H9 (cell line): Measurements from ENCODE around the gene RASGRF1. TPM values are rescaled to one million over a fixed set of nuclear protein-coding genes. Genes with fewer than 3 reads are reported as not detected.

Source experiments
- DNase-seq: peaks from one replicate; pipeline ENCODE4 v3.0.0-alpha.2; 2017
- H2AFZ ChIP-seq: one replicate; pipeline ENCODE4 v1.6.1; 2013; ENCODE audit warnings: mild to moderate bottlenecking, low read length, control low read depth, moderate library complexity
- H2AK5ac ChIP-seq: 2 replicates; pipeline ENCODE4 v1.6.1; 2013; ENCODE audit warnings: low read length, control low read depth, mixed read lengths; ENCODE audit not compliant: insufficient read length
- H2BK120ac ChIP-seq: one replicate; pipeline ENCODE4 v1.6.1; 2013; ENCODE audit warnings: low read depth, mild to moderate bottlenecking, low read length, control low read depth, inconsistent platforms; ENCODE audit not compliant: poor library complexity, severe bottlenecking
- H2BK12ac ChIP-seq: 2 replicates; pipeline ENCODE4 v1.6.1; 2013; ENCODE audit warnings: low read length, control low read depth, mixed read lengths, low read depth; ENCODE audit not compliant: insufficient read length
- H2BK15ac ChIP-seq: 2 replicates; pipeline ENCODE4 v1.6.1; 2013; ENCODE audit warnings: low read depth, low read length, control low read depth
- H2BK20ac ChIP-seq: one replicate; pipeline ENCODE4 v1.6.1; 2013; ENCODE audit warnings: low read depth, mild to moderate bottlenecking, low read length, control low read depth, inconsistent platforms; ENCODE audit not compliant: poor library complexity, severe bottlenecking
- H2BK5ac ChIP-seq: 2 replicates; pipeline ENCODE4 v1.6.1; 2013; ENCODE audit warnings: low read length, control low read depth, mixed read lengths; ENCODE audit not compliant: insufficient read length
- H3K14ac ChIP-seq: 2 replicates; pipeline ENCODE4 v1.6.1; 2013; ENCODE audit warnings: low read length, control low read depth; ENCODE audit not compliant: insufficient read depth
- H3K18ac ChIP-seq: 2 replicates; pipeline ENCODE4 v1.6.1; 2013; ENCODE audit warnings: low read depth, mild to moderate bottlenecking, mixed read lengths, low read length, control low read depth; ENCODE audit not compliant: insufficient read length
- H3K23ac ChIP-seq: 2 replicates; pipeline ENCODE4 v1.6.1; 2013; ENCODE audit warnings: low read length, control low read depth, mixed read lengths, low read depth; ENCODE audit not compliant: insufficient read length
- H3K23me2 ChIP-seq: 2 replicates; pipeline ENCODE4 v1.6.1; 2013; ENCODE audit warnings: low read depth, mild to moderate bottlenecking, mixed read lengths, low read length, control low read depth; ENCODE audit not compliant: insufficient read length, poor library complexity, severe bottlenecking
- H3K27ac ChIP-seq: 2 replicates; pipeline ENCODE4 v1.5.1; 2013; ENCODE audit warnings: low read length, control low read depth, mixed read lengths, low read depth; ENCODE audit not compliant: insufficient read length
- H3K27me3 ChIP-seq: 2 replicates; pipeline ENCODE4 v1.6.1; 2013; ENCODE audit warnings: low read length, control low read depth, inconsistent platforms; ENCODE audit not compliant: insufficient read depth
- H3K4ac ChIP-seq: 2 replicates; pipeline ENCODE4 v1.6.1; 2013; ENCODE audit warnings: low read depth, mild to moderate bottlenecking, control low read depth, inconsistent platforms, low read length, moderate library complexity
- H3K4me1 ChIP-seq: 2 replicates; pipeline ENCODE4 v1.6.1; 2013; ENCODE audit warnings: low read length, control low read depth, inconsistent platforms; ENCODE audit not compliant: insufficient read depth
- H3K4me2 ChIP-seq: 2 replicates; pipeline ENCODE4 v1.6.1; 2013; ENCODE audit warnings: low read length, control low read depth, mixed read lengths; ENCODE audit not compliant: insufficient read length, insufficient read depth
- H3K56ac ChIP-seq: 2 replicates; pipeline ENCODE4 v1.6.1; 2013; ENCODE audit warnings: low read depth, mild to moderate bottlenecking, mixed read lengths, low read length, control low read depth; ENCODE audit not compliant: insufficient read length
- H3K79me1 ChIP-seq: 2 replicates; pipeline ENCODE4 v1.6.1; 2013; ENCODE audit warnings: low read depth, mild to moderate bottlenecking, moderate library complexity, low read length, control low read depth, inconsistent platforms; ENCODE audit not compliant: insufficient read depth, poor library complexity, severe bottlenecking
- H3K79me2 ChIP-seq: 2 replicates; pipeline ENCODE4 v1.6.1; 2013; ENCODE audit warnings: low read length, control low read depth, inconsistent platforms; ENCODE audit not compliant: insufficient read depth
- H3K9ac ChIP-seq: 2 replicates; pipeline ENCODE4 v1.6.1; 2013; ENCODE audit warnings: low read length, control low read depth, mixed read lengths; ENCODE audit not compliant: insufficient read length; ENCODE audit errors: extremely low read depth
- H3K9me3 ChIP-seq: one replicate; pipeline ENCODE4 v1.6.1; 2013; ENCODE audit warnings: low read depth, low read length, inconsistent platforms; ENCODE audit not compliant: control insufficient read depth
- H3T11ph ChIP-seq: one replicate; pipeline ENCODE4 v1.6.1; 2013; ENCODE audit warnings: mild to moderate bottlenecking, low read length, control low read depth, inconsistent platforms
- H4K20me1 ChIP-seq: one replicate; pipeline ENCODE4 v1.6.1; 2013; ENCODE audit not compliant: control insufficient read depth, insufficient read length, insufficient read depth
- H4K5ac ChIP-seq: 2 replicates; pipeline ENCODE4 v1.6.1; 2013; ENCODE audit warnings: low read depth, mild to moderate bottlenecking, mixed read lengths, low read length, control low read depth; ENCODE audit not compliant: insufficient read length
- H4K8ac ChIP-seq: replicated peaks from 2 replicates; pipeline ENCODE4 v1.6.1; 2013; ENCODE audit warnings: low read length, control low read depth, mixed read lengths, low read depth; ENCODE audit not compliant: insufficient read length
- H4K91ac ChIP-seq: 2 replicates; pipeline ENCODE4 v1.6.1; 2013; ENCODE audit warnings: low read depth, mild to moderate bottlenecking, moderate library complexity, mixed read lengths, low read length, control low read depth; ENCODE audit not compliant: insufficient read length
- H3K27ac Mint-ChIP-seq, 3 experiments: 2 replicates in 2 of 3; 3 replicates in 1 of 3; pipeline ENCODE4 v1.8.0; 2020 to 2021; ENCODE audit warnings: mixed read lengths in 3 of 3, mild to moderate bottlenecking in 1 of 3, moderate library complexity in 1 of 3
- H3K27me3 Mint-ChIP-seq: 2 replicates; pipeline ENCODE4 v1.8.0; 2021; ENCODE audit warnings: low read depth, mild to moderate bottlenecking, moderate library complexity, mixed read lengths
- H3K36me3 Mint-ChIP-seq, 3 experiments: 2 replicates in 2 of 3; 3 replicates in 1 of 3; pipeline ENCODE4 v1.8.0; 2020 to 2021; ENCODE audit warnings: low read depth in 3 of 3, mixed read lengths in 3 of 3; ENCODE audit not compliant: insufficient read depth in 1 of 3
- H3K4me1 Mint-ChIP-seq, 2 experiments: 2 replicates each; pipeline ENCODE4 v1.8.0; 2020; ENCODE audit warnings: mixed read lengths in 2 of 2
- H3K4me3 Mint-ChIP-seq, 2 experiments: 2 replicates in 1 of 2; 3 replicates in 1 of 2; pipeline ENCODE4 v1.8.0; 2020 to 2021; ENCODE audit warnings: mild to moderate bottlenecking in 2 of 2, mixed read lengths in 2 of 2, moderate library complexity in 1 of 2
- H3K9me3 Mint-ChIP-seq, 2 experiments: 2 replicates in 1 of 2; 3 replicates in 1 of 2; pipeline ENCODE4 v1.8.0; 2020; ENCODE audit warnings: mild to moderate bottlenecking in 2 of 2, mixed read lengths in 2 of 2, moderate library complexity in 1 of 2
- WGBS: extraction: QIAGEN DNeasy Blood & Tissue Kit; methylation state at CpG from one replicate; pipeline ENCODE4 v1.1.7; 2013; ENCODE audit warnings: missing lambda C conversion rate, low lambda C conversion rate, mixed read lengths; ENCODE audit not compliant: insufficient read length; ENCODE audit errors: extremely low coverage; 5-methylcytosine and 5-hydroxymethylcytosine counted together
- total RNA-seq: library from RNA; stranded (reverse); gene quantifications from 2 replicates; pipeline ENCODE4 v1.2.1, GENCODE V29; 2021
- TF ChIP-seq, protein P1 (sequence below): fragments of 200-600 bp; sonication (generic); conservative IDR thresholded peaks from 3 replicates; pipeline ENCODE4 v1.8.0; 2021; ENCODE audit warnings: antibody characterized with exemption, mild to moderate bottlenecking

Gene RASGRF1
- total RNA-seq, 1 experiment from 2014 or later = 0.48 TPM

DNA sequence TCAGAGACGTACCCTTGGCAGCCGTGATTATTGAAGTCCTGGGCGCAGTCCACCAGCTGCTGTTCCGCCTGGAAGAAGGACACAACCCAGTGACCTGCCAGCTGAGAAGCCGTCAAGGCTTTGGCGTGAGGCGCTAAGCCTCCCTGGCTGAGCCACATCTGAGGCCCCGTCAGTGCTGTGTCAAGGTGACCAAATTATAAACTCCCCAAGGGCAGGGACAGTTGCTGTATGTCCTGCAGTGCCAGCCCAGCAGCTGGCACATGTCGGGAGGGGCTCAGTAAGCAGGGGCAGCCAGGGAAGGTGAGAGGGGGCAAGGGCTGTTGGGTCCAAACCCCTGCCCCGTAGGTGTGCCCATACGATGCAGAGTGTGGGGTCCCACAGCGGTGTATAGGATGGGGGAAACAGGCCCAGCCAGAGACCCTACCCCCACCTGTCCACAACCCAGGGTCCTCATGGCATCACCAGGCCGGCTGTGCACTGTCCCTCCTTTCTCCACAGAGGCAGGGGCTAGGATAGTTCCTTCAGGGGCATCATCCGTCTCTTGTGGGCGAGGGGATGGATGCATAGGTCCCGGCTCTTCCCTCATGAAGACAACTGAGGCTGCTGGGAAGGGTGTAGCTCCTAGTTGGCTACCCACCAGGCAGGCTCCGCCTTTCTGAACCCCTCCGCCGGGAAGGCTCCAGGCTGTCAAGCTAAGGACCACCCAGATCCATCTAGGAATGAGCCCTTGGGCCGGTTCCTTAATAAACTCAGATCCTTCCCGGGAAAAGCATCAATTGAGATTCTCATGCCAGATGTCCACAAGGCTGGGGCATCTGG, 158.9 kb downstream of the RASGRF1 start:
- Histone ChIP-seq H3K56ac (no peak overlapping the region), H3K23ac (no peak overlapping the region), H2BK20ac (no peak overlapping the region), H3K79me2 (no peaks in the 10 kb centered on the region), H3T11ph (no peak overlapping the region), H3K4me2 (no peak overlapping the region), H2BK5ac (no peak overlapping the region), H2BK15ac (no peak overlapping the region), H3K9me3 (no peaks in the 10 kb centered on the region), H3K23me2 (no peaks in the 10 kb centered on the region), H2AK5ac (no peak overlapping the region), H3K4me1 (no peaks in the 10 kb centered on the region), H3K27me3 (no peaks in the 10 kb centered on the region), H3K79me1 (no peaks in the 10 kb centered on the region), H3K9ac (no peak overlapping the region), H4K8ac (no peak overlapping the region), H2BK120ac (no peak overlapping the region), H3K14ac (no peak overlapping the region; the same call in 1 of the 2 replicates), H2AFZ (no peak overlapping the region), H4K91ac (no peak overlapping the region), H4K20me1 (no peaks in the 10 kb centered on the region), H3K18ac (no peak overlapping the region), H4K5ac (no peak overlapping the region), H3K4ac (no peak overlapping the region), H3K27ac (no peak overlapping the region), H2BK12ac (no peak overlapping the region)
- DNase-seq = no peak
- no peaks in the 10 kb centered on the region; a peak in 1 of 5 replicates for H3K9me3 Mint-ChIP-seq
- peaks cover 4% of the 10 kb centered on the region in 2 experiments; a peak in 2 of 4 replicates for H3K4me1 Mint-ChIP-seq
- WGBS = no CpG with 5 or more reads among the region's 21 CpGs
- no peak overlapping the region for H3K4me3 Mint-ChIP-seq
- peaks cover 0 to 3% (median 0%) of the 10 kb centered on the region in 3 experiments; a peak in 4 of 7 replicates for H3K36me3 Mint-ChIP-seq
- H3K27ac Mint-ChIP-seq = no peak overlapping the region
- peaks cover 7% of the 10 kb centered on the region for H3K27me3 Mint-ChIP-seq
- TF ChIP-seq, protein P1, sequence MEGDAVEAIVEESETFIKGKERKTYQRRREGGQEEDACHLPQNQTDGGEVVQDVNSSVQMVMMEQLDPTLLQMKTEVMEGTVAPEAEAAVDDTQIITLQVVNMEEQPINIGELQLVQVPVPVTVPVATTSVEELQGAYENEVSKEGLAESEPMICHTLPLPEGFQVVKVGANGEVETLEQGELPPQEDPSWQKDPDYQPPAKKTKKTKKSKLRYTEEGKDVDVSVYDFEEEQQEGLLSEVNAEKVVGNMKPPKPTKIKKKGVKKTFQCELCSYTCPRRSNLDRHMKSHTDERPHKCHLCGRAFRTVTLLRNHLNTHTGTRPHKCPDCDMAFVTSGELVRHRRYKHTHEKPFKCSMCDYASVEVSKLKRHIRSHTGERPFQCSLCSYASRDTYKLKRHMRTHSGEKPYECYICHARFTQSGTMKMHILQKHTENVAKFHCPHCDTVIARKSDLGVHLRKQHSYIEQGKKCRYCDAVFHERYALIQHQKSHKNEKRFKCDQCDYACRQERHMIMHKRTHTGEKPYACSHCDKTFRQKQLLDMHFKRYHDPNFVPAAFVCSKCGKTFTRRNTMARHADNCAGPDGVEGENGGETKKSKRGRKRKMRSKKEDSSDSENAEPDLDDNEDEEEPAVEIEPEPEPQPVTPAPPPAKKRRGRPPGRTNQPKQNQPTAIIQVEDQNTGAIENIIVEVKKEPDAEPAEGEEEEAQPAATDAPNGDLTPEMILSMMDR = no peak
